ENCODE results near the gene RASSF8. TPM values are rescaled to one million over a fixed set of nuclear protein-coding genes. Genes with fewer than 3 reads are reported as not detected.

The RASSF8 gene
- total and polyA plus RNA-seq, 2 of the 8 experiments (the other 6 are each of a cell fraction or from before 2014, with no cell fraction given), result 6.4 to 46.7 TPM

GRCh38 chr12:26096036-26096435 is 137.6 kb downstream of the RASSF8 start:
- CTCF ChIA-PET (ENCODE audit: partially characterized antibody), result interaction anchor here (0.6 to 1.4 kb wide), 3 partner anchors 14 to 99 kb away, joined by 3 read pairs; partner anchors contain the start of gene SSPN
- no peak overlapping the region for H2BK12ac ChIP-seq (ENCODE audit: low read depth, low read length)
- WGBS, 2 experiments (ENCODE audit: extremely low coverage in 1 of 2, insufficient coverage in 1 of 2, insufficient read length in 1 of 2, insufficient replicate concordance in 2 of 2, low coverage in 1 of 2, low lambda C conversion rate in 2 of 2, missing lambda C conversion rate in 1 of 2), result 98% methylated on average over 2 of the region's 2 CpGs; no CpG with 5 or more reads in 1 of the 2 experiments

More at GRCh38 chr12:26096036-26096435, 137.6 kb downstream of the RASSF8 start:
- Histone ChIP-seq H3K9ac (replicated peaks in 1 of 4; ENCODE audit: extremely low read depth in 1 of 4, low read depth in 3 of 4, low read length in 3 of 4) (no peak overlapping the region), H3K4me3 (ENCODE audit: extremely low read depth in 1 of 4, insufficient read depth in 2 of 4, low read depth in 3 of 4, low read length in 4 of 4) (no peak overlapping the region), H2BK15ac (ENCODE audit: low read length) (no peak overlapping the region), H3K18ac (ENCODE audit: extremely low read depth, low read length) (no peak overlapping the region), H2BK5ac (ENCODE audit: low read depth, low read length) (no peak overlapping the region), H3K56ac (replicated peaks; ENCODE audit: insufficient read length, low read depth, low read length) (no peak overlapping the region), H2AK5ac (ENCODE audit: low read depth, low read length) (no peak overlapping the region), H3K9me3 (ENCODE audit: insufficient read depth in 2 of 2, low read depth in 1 of 2, low read length in 1 of 2) (no peaks in the 10 kb centered on the region), H4K8ac (ENCODE audit: extremely low read depth, insufficient read depth, low read length) (no peak overlapping the region), H3K79me2 (ENCODE audit: control insufficient read depth in 1 of 2, insufficient read depth in 2 of 2, low read length in 2 of 2) (no peaks in the 10 kb centered on the region), H3K4me1 (replicated peaks in 1 of 4; ENCODE audit: control insufficient read depth in 3 of 4, insufficient read depth in 4 of 4, low read length in 3 of 4) (no peaks in the 10 kb centered on the region), H2BK20ac (ENCODE audit: low read length) (no peak overlapping the region), H3K27ac (ENCODE audit: low read depth, low read length) (no peak overlapping the region), H4K5ac (ENCODE audit: insufficient read length, low read depth, low read length) (no peak overlapping the region), H3K36me3 (ENCODE audit: control insufficient read depth in 2 of 4, insufficient read depth in 4 of 4, low read length in 3 of 4) (no peaks in the 10 kb centered on the region), H3K4ac (replicated peaks; ENCODE audit: insufficient read length, low read depth, low read length) (no peak overlapping the region), H3K4me2 (ENCODE audit: insufficient read depth in 1 of 2, low read depth in 2 of 2, low read length in 2 of 2) (no peak overlapping the region), H4K20me1 (replicated peaks in 1 of 2; ENCODE audit: control insufficient read depth in 1 of 2, insufficient read depth in 2 of 2, low read length in 2 of 2) (no peaks in the 10 kb centered on the region), H3K23ac (ENCODE audit: insufficient read length) (no peak overlapping the region), H4K91ac (replicated peaks; ENCODE audit: insufficient read length, low read length) (no peak overlapping the region), H2AFZ (ENCODE audit: low read length) (no peak overlapping the region), H3K23me2 (ENCODE audit: low read depth, low read length) (no peaks in the 10 kb centered on the region), H3K14ac (ENCODE audit: insufficient read length) (no peak overlapping the region), H2BK120ac (replicated peaks; ENCODE audit: low read depth, low read length) (no peak overlapping the region), H3K79me1 (ENCODE audit: low read depth, low read length) (no peaks in the 10 kb centered on the region), H3K27me3 (replicated peaks in 1 of 4; ENCODE audit: control insufficient read depth in 3 of 4, extremely low read depth in 1 of 4, insufficient read depth in 3 of 4, low read length in 3 of 4) (no peaks in the 10 kb centered on the region)
- POLR2A ChIA-PET (ENCODE audit: partially characterized antibody), result no interaction called here
- no peak for TF ChIP-seq USF2 (IDR thresholded peaks at IDR 0.05; ENCODE audit: low read length)
- DNase-seq (ENCODE audit: low read depth in 1 of 2, low spot score in 2 of 2) (no peak), FAIRE-seq (no peak)
